SK-N-MC (cell line): Measurements from ENCODE around the gene CDCA3.
A peak's percentile ranks its signal among the peaks of the same experiment; 100 is the strongest.
"Not testable (repeated sequence)": the region's sequence is repeated elsewhere in the genome, so short reads cannot be mapped to it uniquely, and the experiment has no call there.

Source experiments
- DNase-seq: peaks from one replicate; pipeline ENCODE4 v3.0.0-alpha.2; 2011; ENCODE audit warnings: low read depth, low spot score
- H3K27ac ChIP-seq: fragments of 200-600 bp; sonication (generic); 2 replicates; pipeline ENCODE4 v1.5.1; 2016; ENCODE audit warnings: mixed run types
- H3K36me3 ChIP-seq: fragments of 200-600 bp; sonication (generic); 2 replicates; pipeline ENCODE4 v1.6.1; 2017; ENCODE audit warnings: antibody characterized with exemption, low read length, mixed read lengths; ENCODE audit not compliant: insufficient read depth
- H3K4me3 ChIP-seq: fragments of 200-600 bp; sonication (generic); 2 replicates; pipeline ENCODE4 v1.5.1; 2016
- H3K9ac ChIP-seq: fragments of 200-600 bp; sonication (generic); 2 replicates; pipeline ENCODE4 v1.8.0; 2017; ENCODE audit warnings: mixed run types, mixed read lengths; ENCODE audit not compliant: insufficient read length
- H3K9me3 ChIP-seq: fragments of 200-600 bp; sonication (generic); 2 replicates; pipeline ENCODE4 v1.6.1; 2017; ENCODE audit warnings: low read depth, mild to moderate bottlenecking, antibody characterized with exemption, low read length, moderate library complexity, mixed read lengths
- EZH2 ChIP-seq: fragments of 200-600 bp; sonication (generic); IDR thresholded peaks from one replicate; pipeline ENCODE4 v1.6.1; 2017; ENCODE audit warnings: antibody characterized with exemption
- FOXP2 ChIP-seq: optimal IDR thresholded peaks from 2 replicates; pipeline ENCODE3; 2011; ENCODE audit warnings: mild to moderate bottlenecking, moderate library complexity; ENCODE audit not compliant: insufficient read depth; ENCODE audit errors: extremely low read length, control extremely low read depth
- POLR2AphosphoS5 ChIP-seq: IDR thresholded peaks from 2 replicates; pipeline ENCODE4 v1.6.1; 2012; ENCODE audit warnings: mild to moderate bottlenecking, low read depth, low read length, borderline replicate concordance

The CDCA3 gene

GRCh38 chr12:6888360-6888759 lies 37.3 kb upstream of the CDCA3 start:
- H3K9me3 ChIP-seq = no peaks in the 10 kb centered on the region
- no peak overlapping the region for H3K4me3 ChIP-seq
- H3K36me3 ChIP-seq = no peaks in the 10 kb centered on the region; the same call in 1 of the 2 replicates
- no peak overlapping the region for H3K9ac ChIP-seq
- DNase-seq = no peak
- peak overlapping the region; percentile 57; the same call in 1 of the 2 replicates for H3K27ac ChIP-seq
- TF ChIP-seq POLR2AphosphoS5 = no peak
- TF ChIP-seq FOXP2 = no peak
- TF ChIP-seq EZH2 = no peak

- no peaks in the 10 kb centered on the region for H3K9me3 ChIP-seq
- H3K27ac ChIP-seq = peak overlapping the region; percentile 65
- no peak for TF ChIP-seq FOXP2
- TF ChIP-seq POLR2AphosphoS5 = no peak
- TF ChIP-seq EZH2 = no peak
- H3K4me3 ChIP-seq = no peak overlapping the region
- peak overlapping the region; percentile 7 for H3K9ac ChIP-seq
- no peaks in the 10 kb centered on the region; the same call in 1 of the 2 replicates for H3K36me3 ChIP-seq
- no peak for DNase-seq
These were observed 36.4 kb upstream of the CDCA3 start for GRCh38 chr12:6887460-6887859.

- H3K9me3 ChIP-seq, H3K4me3 ChIP-seq, DNase-seq, H3K9ac ChIP-seq, H3K36me3 ChIP-seq: not testable (repeated sequence)
- H3K27ac ChIP-seq = peak overlapping the region; percentile 65; the same call in 1 of the 2 replicates
These were observed 35.3 kb upstream of the CDCA3 start for GRCh38 chr12:6886206-6886999.

DNA sequence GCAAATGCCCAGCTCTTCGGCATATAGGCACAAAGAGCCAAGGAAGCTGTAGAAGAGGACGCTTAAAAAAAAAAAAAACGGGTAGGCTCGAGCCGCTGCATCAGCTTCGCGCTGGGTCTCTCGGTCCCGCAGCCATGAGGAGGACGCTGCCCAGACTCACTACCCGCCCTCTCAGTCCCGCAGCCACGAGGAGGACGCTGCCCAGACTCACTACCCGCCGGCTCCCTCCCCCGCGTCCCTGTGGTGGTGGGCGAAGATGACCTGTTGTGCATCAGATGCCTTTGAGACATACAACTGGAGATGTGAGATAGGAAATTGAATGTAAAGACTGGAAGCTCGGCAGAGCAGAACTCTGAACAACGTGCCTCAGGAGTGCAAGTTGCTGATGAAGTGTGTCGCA lies 33.5 kb upstream of the CDCA3 start:
- Histone ChIP-seq H3K9ac (no peak overlapping the region), H3K27ac (no peak overlapping the region), H3K4me3 (no peak overlapping the region), H3K36me3 (no peaks in the 10 kb centered on the region), H3K9me3 (no peaks in the 10 kb centered on the region)
- no peak for DNase-seq
- TF ChIP-seq FOXP2 (no peak), POLR2AphosphoS5 (no peak), EZH2 (no peak)

- no peak for DNase-seq
- Histone ChIP-seq H3K9me3 (no peaks in the 10 kb centered on the region), H3K36me3 (no peaks in the 10 kb centered on the region), H3K4me3 (no peak overlapping the region), H3K27ac (no peak overlapping the region), H3K9ac (no peak overlapping the region)
- no peak for TF ChIP-seq FOXP2
- TF ChIP-seq POLR2AphosphoS5 = no peak
- no peak for TF ChIP-seq EZH2
These were observed 32.6 kb upstream of the CDCA3 start for GRCh38 chr12:6883683-6884082.

GRCh38 chr12:6883252-6883651 lies 32.2 kb upstream of the CDCA3 start:
- Histone ChIP-seq H3K27ac (no peak overlapping the region), H3K4me3 (no peak overlapping the region)
- TF ChIP-seq POLR2AphosphoS5 (no peak), FOXP2 (no peak), EZH2 (no peak)

DNA sequence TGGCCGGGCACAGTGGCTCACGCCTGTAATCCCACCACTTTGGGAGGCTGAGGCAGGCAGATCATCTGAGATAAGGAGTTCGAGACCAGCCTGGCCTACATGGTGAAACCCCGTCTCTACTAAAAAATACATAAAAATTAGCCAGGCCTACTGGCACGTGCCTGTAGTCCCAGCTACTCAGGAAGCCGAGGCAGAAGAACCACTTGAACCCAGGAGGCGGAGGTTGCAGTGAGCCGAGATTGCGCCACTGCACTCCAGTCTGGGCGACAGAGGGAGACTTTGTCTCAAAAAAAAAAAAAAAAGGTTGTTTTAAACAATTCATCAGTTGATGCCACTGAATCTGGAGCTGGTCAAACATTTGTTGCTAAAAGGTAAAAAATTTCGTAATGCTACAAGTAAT lies 28.7 kb upstream of the CDCA3 start:
- not testable (repeated sequence) for H3K36me3 ChIP-seq, H3K9me3 ChIP-seq, H3K27ac ChIP-seq, H3K9ac ChIP-seq, DNase-seq, H3K4me3 ChIP-seq

More at GRCh38 chr12:6883252-6883651, 32.2 kb upstream of the CDCA3 start:
- Histone ChIP-seq H3K36me3 (no peaks in the 10 kb centered on the region), H3K9me3 (no peaks in the 10 kb centered on the region), H3K9ac (no peak overlapping the region)
- DNase-seq = no peak

DNA sequence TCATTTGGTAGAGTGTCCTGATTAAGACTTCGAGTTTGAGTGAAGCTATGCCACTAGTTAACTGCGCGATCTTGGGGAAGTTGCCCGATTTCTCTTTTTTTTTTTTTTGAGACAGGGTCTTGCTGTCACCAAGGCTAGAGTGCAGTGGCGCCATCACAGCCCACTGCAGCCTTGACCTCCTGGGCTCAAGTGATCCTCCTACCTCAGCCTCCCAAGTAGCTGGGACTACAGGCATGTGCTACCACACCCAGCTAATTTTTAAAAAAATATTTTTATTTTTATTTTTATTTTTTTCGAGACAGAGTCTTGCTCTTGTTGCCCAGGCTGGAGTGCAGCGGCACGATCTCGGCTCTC lies 22.9 kb upstream of the CDCA3 start:
- not testable (repeated sequence) for DNase-seq, H3K9me3 ChIP-seq
- peak overlapping the region; percentile 93 for H3K4me3 ChIP-seq
- H3K36me3 ChIP-seq = peaks cover 21% of the 10 kb centered on the region
- peak overlapping the region; percentile 46; the same call in 1 of the 2 replicates for H3K27ac ChIP-seq
- H3K9ac ChIP-seq = peak overlapping the region; percentile 62
